ENCODE data around the gene CFB.

The CFB gene

DNA sequence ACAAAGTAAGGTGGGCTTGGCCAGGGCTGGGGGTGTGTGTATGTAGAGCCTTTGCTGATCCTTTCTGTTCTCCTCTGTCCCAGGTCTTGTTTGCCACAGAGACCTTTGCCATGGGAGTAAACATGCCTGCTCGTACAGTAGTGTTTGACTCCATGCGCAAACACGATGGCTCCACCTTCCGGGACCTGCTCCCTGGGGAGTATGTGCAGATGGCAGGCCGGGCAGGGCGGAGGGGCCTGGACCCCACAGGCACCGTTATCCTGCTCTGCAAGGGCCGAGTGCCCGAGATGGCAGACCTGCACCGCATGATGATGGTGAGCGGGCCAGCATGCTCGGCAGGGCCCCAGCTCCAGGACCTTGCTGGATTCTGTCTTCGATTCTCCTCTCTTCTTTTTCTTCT, 19.8 kb downstream of the CFB start:
- DNase-seq (ENCODE audit: low read depth): no peak
- H3K4me3 ChIP-seq (ENCODE audit: low read depth, low read length): no peak overlapping the region
- TF ChIP-seq, protein P1, sequence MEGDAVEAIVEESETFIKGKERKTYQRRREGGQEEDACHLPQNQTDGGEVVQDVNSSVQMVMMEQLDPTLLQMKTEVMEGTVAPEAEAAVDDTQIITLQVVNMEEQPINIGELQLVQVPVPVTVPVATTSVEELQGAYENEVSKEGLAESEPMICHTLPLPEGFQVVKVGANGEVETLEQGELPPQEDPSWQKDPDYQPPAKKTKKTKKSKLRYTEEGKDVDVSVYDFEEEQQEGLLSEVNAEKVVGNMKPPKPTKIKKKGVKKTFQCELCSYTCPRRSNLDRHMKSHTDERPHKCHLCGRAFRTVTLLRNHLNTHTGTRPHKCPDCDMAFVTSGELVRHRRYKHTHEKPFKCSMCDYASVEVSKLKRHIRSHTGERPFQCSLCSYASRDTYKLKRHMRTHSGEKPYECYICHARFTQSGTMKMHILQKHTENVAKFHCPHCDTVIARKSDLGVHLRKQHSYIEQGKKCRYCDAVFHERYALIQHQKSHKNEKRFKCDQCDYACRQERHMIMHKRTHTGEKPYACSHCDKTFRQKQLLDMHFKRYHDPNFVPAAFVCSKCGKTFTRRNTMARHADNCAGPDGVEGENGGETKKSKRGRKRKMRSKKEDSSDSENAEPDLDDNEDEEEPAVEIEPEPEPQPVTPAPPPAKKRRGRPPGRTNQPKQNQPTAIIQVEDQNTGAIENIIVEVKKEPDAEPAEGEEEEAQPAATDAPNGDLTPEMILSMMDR (IDR thresholded peaks at IDR 0.05; ENCODE audit: low read depth, low read length, missing control alignments): no peak
- in situ Hi-C loops (cut with HindIII; ENCODE audit: low sequenced_read_pairs): no loop called here

DNA sequence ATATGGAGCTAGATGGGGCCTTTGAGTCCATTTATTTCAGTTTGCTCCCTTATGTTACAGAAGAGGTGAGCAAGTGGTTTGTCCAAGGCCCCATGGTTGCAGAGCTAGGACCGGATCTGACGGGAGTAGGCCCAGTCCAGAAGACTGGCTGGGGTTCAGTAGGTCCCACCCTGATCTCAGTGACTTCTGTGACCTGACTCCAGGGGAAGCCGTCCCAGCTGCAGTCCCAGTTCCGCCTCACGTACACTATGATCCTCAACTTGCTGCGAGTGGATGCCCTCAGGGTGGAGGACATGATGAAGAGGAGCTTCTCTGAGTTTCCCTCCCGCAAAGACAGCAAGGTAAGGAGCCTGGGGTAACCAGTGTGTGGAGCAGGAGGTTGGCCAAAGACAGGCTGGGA, 20.6 kb downstream of the CFB start:
- in situ Hi-C loops (cut with HindIII; ENCODE audit: low sequenced_read_pairs): no loop called here
- TF ChIP-seq, protein P1 (IDR thresholded peaks at IDR 0.05; ENCODE audit: low read depth, low read length, missing control alignments): no peak
- no peak overlapping the region for H3K4me3 ChIP-seq (ENCODE audit: low read depth, low read length)
- no peak for DNase-seq (ENCODE audit: low read depth)

DNA sequence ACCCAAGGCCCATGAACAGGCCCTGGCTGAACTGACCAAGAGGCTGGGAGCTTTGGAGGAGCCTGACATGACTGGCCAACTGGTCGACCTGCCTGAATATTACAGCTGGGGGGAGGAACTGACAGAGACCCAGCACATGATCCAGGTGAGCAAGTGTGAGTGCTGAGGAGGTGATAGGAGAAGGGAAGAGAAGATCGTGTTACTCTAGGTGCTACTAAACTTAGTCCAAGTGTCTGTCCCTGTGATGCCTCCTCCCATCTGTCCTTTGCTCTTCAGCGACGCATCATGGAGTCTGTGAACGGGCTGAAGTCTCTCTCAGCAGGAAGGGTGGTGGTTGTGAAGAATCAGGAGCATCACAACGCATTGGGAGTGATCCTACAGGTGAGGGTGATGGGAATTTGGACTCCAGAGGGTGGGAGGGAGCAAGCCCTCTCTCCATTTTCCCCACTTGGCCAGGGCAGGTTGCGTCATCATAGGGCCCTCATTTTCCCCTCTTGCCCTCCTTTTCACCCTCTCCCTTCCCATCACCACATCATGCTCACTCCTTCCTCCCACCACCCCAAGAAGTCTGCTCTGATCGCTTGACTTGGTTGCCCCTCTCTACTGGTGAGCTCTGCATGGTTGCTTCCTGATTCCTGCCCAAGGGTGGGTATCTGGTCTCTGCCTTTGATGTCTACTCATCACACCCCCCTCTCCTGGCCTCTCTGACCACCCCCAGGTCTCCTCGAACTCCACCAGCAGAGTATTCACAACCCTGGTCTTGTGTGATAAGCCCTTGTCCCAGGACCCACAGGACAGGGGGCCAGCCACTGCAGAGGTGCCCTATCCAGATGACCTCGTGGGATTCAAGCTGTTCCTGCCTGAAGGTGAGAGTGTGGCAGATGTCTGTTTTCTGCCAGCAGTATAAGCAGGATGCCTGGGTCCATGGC, 21.4 kb downstream of the CFB start:
- no peak for DNase-seq (ENCODE audit: low read depth)
- TF ChIP-seq, protein P1 (IDR thresholded peaks at IDR 0.05; ENCODE audit: low read depth, low read length, missing control alignments): no peak
- in situ Hi-C loops (cut with HindIII; ENCODE audit: low sequenced_read_pairs): no loop called here
- H3K4me3 ChIP-seq (ENCODE audit: low read depth, low read length): no peak overlapping the region

DNA sequence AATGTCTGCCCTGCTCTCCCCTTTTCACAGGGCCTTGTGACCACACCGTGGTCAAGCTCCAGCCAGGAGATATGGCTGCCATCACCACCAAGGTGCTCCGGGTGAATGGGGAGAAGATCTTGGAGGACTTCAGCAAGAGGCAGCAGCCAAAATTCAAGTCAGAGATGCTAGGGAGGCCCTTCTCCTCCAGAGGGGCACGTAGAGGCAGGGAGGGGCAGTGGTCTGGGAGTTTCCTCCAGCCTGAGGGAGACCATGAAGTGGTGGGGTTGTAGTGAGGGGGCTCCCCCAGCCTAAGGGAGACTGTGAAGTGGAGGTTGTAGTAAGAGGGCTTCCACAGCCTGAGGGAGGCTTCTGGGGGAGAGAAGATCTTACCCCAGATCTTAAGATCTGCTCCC, 22.0 kb downstream of the CFB start:
- TF ChIP-seq, protein P1 (IDR thresholded peaks at IDR 0.05; ENCODE audit: low read depth, low read length, missing control alignments): no peak
- DNase-seq (ENCODE audit: low read depth): no peak
- in situ Hi-C loops (cut with HindIII; ENCODE audit: low sequenced_read_pairs): no loop called here
- no peak overlapping the region for H3K4me3 ChIP-seq (ENCODE audit: low read depth, low read length)

DNA sequence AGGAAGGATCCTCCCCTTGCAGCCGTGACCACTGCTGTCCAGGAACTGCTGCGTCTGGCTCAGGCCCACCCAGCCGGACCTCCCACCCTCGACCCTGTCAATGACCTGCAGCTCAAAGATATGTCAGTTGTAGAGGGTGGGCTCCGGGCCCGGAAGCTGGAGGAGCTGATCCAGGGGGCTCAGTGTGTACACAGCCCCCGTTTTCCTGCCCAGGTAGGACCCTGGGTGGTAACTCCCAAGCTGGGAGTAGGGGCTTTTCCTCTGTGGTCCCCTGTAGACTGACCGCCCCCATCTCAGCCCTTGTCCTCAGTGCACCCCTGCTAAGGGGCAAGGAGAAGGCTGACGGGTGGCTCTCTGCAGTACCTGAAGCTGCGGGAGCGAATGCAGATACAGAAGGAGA, 22.4 kb downstream of the CFB start:
- TF ChIP-seq, protein P1 (IDR thresholded peaks at IDR 0.05; ENCODE audit: low read depth, low read length, missing control alignments): no peak
- in situ Hi-C loops (cut with HindIII; ENCODE audit: low sequenced_read_pairs): no loop called here

DNA sequence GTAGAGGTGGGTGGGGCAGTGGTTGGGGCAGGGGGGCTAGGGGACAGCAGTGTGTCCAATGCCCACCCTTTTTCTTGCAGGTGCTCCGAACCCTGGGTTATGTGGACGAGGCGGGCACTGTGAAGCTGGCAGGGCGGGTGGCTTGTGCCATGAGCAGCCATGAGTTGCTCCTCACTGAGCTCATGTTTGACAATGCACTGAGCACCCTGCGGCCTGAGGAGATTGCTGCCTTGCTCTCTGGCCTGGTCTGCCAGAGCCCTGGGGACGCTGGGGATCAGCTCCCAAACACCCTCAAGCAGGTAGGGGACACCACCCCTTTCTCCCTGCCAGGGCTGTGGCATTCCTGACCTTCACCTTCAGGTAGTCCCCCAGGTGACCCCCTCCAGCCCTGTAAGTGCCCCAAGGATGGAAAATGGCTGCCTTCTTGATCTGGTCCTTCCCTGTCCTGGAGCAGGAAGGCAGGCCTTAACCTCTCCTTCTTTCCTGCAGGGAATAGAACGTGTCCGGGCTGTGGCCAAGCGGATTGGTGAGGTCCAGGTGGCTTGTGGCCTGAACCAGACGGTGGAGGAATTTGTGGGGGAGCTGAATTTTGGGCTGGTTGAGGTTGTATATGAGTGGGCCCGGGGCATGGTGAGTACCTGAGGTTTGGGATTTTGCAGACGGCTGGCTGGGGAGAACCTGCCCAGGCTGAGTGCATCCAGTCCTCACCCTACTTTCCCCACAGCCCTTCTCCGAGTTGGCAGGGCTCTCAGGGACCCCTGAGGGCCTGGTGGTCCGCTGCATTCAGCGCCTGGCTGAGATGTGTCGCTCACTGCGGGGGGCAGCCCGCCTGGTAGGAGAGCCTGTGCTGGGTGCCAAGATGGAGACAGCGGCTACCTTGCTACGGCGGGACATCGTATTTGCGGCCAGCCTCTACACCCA, 23.2 kb downstream of the CFB start:
- TF ChIP-seq, protein P1 (IDR thresholded peaks at IDR 0.05; ENCODE audit: low read depth, low read length, missing control alignments): no peak
- H3K4me3 ChIP-seq (ENCODE audit: low read depth, low read length): no peak overlapping the region
- in situ Hi-C loops (cut with HindIII; ENCODE audit: low sequenced_read_pairs): no loop called here
- DNase-seq (ENCODE audit: low read depth): no peak

More for the DNA sequence above, 22.4 kb downstream of the CFB start:
- no peak overlapping the region for H3K4me3 ChIP-seq (ENCODE audit: low read depth, low read length)
- DNase-seq (ENCODE audit: low read depth): no peak

All from astrocyte of the cerebellum (primary cell).